HG03025 (cell line): ENCODE results near the gene TLR2.

Experiments used
- ATAC-seq: cut with Tn5 transposase; IDR thresholded peaks from one replicate; pipeline ENCODE4 v1.9.1; 2021; ENCODE audit warnings: mild to moderate bottlenecking, moderate library complexity; ENCODE audit not compliant: unreplicated experiment, low FRiP score

TLR2 gene

DNA sequence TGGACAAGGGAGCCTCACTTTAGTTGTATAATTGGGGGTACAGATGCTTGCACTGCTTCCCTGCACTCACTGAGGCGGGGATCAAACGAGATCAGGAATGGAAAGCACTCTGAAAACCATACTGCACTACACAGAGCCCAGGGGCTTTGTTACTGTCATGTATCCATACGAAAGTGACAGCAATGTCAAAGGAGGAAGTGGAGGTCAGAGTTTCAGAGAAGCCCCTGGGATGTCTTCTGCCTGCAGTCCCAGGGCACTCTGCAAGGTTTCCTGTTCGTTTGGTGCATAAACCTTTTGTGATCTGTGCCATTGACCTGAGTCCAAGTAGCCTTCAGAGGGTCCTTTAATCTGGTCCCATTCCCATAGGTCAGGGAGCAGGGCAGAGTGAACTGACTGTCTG lies 44.6 kb downstream of the TLR2 start:
- no peak for ATAC-seq

DNA sequence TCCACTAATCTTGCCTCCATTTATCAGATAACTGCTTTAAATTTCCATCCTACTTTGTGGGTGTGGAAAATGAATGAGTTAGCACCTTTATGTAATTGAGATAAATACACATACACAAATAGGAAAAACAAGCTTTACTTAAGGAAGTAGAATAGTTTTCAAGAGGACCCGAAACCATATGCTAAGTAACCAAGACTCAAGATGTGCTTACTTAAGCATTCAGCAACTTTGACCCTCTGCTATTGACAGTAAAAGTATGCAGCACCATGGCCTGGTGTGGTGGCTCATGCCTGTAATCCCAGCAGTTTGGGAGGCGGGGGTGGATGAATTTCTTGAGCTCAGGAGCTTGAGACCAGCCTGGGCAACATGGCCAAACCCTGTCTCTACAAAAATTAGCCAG lies 45.8 kb downstream of the TLR2 start:
- no peak for ATAC-seq

DNA sequence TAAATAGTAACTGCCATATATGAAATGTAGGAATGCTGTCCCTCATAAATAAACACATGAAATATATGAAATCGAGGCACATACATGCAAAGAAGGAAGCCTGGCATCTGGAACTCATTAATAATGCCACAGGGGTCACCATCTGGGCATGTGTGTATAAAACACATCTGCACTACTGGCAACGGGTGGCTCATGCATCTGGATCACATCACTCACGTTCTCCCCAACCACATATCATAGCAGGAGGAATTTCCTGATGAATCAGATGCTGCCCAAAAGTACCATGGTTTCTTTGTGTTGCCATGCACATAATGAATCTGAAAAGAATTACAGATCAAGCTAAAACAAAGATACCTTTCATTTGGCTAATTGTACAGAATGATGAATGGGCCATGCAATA lies 47.2 kb downstream of the TLR2 start:
- ATAC-seq = no peak

DNA sequence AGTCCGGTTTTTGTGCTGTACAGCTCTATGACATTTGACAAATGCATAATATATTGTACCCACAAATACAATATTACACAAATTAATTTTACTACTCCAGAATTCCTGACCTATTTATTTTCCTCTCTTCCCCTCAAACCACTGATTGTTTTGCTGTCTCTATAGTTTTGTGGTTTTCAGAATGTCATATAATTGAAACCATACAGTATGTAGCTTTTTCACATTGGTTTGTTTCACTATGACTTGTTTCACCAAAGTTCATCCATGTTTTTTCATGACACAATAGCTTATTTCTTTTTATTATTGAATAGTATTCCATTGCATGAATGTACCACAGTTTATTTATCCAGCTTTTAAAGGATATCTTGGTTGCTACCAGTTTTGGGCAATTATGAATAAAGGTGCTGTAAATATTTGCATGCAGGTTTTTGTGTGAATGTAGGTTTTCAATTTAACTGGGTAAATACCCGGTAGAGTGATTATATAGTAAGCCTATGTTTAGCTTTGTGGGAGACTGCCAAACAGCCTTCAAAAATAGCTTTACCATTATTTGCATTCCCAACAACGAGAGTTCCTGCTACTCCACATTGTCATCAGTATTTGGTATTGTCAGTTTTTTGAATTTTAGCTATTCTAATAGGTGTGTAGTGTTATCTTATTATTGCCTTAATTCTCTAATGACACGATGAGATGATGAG lies 49.8 kb downstream of the TLR2 start:
- no peak for ATAC-seq

DNA sequence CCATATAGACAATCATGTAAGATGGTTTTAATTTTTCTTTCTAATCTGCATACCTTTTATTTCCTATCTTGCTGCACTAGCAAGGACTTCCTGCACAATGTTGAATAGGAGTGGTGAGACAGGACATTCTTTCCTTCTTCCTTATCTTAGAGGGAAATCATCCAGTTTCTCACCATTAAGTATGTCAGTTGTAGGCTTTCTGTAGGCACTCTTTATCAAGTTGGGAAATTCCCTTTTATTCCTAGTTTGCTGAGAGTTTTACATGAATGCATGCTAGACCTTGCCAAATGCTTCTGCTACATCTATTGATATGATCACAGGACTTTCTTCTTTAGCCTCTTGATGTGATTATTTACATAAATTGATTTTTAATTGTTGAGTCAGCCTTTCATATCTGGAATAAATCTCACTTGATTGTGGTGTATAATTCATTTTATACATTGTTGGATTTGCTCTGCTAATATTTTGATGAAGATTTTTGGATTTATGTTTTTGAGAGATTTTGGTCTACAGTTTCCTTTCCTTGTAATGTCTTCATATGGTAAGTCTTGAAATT lies 51.9 kb downstream of the TLR2 start:
- ATAC-seq = no peak

DNA sequence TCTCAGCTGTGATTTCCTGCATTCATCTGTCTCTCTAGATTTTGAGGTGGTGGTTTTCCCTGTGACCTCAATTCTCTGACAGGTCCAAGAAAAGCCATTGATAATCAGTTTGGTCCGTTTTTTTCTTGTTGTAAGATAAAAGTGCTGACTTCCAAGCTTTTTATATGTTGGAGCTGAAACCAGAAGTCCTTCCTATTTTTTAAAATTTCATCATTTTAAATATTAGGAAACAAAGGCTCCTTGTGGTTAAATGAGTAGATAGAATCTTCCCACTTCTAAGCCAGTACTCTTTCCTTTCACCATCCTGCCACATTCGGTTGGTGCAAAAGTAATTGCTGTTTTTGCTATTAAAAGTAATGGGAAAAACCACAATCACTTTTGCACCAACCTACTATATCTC lies 57.5 kb downstream of the TLR2 start:
- no peak for ATAC-seq

DNA sequence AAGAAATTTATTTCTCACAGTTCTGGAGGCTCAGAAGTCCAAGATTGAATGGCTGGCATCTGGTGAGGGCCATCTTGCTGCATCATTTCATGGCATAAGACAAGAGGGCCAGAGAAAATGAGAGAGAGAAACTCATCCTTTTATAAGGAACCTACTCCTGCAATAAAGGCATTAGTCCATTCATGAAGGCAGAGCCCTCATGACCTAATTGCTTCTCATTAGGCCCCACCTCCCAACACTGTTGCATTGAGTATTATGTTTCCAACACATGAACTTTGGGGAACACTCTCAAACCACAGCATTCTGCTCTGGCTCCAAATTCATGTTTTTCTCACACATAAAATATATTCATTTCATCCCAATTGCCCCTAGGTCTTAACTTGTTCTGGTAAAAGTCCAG lies 61.6 kb downstream of the TLR2 start:
- no peak for ATAC-seq

DNA sequence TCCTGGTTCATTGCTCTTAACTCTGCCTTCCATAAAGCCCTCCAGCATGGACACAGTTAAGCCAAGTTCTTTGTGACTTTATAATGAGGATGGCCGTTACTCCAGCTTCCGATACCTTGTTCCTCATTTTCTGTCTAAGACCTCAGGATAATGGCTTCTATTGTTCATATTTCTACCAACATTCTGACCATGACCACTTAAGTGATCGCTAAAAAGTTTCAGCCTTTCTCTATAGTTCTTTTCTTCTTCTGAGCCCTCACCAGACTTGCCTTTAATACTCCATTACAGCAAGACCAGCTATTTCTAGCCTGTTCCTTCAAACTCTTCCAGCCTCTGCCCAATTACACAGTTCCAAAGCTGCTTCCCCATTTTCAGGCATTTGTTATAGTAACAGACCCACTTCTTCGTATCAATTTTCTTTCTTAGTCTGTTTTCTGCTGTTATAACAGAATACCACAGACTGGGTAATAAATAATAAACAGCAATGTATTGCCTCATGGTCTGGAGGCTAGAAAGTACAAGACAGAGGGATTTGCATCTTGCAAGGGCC lies 63.4 kb downstream of the TLR2 start:
- no peak for ATAC-seq

DNA sequence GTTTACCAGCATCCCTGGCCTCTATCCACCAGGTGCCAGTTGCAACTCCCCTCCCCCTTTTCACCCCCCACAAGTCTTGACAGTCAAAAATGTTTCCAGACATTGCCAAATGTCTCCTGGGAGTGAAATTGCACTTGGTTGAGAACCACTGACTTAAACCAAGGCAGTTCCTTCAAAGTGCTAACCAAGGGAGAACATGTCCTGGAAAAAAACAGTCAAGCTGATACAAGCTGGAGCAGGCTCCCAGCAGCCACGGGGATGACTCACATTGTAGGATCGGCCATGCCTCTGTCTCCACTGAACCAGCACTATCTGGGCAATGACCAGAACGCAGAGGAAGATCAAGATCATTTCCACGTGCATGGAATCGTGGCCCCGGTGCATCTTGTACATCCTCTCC lies 64.3 kb downstream of the TLR2 start:
- ATAC-seq = no peak

DNA sequence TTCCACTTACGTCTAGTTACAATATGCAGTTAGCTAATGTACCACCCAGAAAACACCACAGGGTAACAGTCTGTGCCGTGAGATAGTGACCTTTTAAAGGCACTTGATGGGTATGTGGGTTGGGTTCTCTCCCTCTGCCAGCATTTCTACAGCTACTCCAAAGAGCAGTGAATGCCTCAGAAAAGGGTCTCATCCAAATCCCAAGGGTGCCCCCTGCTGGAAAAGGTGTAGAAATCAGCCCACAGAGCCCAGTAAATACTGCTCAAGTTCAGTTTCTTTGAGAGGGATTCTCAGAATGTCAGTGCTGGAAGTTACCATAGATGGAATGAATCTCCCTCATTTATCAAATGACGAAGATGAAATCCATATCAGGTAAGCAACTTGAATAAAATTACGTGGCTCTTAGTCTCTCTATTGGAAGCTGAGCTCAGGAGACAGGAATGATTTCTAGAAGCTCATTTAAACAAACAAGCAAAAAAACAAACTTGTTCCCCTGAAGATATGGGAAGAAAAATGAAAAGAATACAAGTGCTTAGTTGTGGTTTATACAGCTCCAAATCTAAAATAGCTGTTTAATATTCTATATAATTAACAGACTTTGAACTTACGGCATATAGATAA lies 66.2 kb downstream of the TLR2 start:
- no peak for ATAC-seq

DNA sequence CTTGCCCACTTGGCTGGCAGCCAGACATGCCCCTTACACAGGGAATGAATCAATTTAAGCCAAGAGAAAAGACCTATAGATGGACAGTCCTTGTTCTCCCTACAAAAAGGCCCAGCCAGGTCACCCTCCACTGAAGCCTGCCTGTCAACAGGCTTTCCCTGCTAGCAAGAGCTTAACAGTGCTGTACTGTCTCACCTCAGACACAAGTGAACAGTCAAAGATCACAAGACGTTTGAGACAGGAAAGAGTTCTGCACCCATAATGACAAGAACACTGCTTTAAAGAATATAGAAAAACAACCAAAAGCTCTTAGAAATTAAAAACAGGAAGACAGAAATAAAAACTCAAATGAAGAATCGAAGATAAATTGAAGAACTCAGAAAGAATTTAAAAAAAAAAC lies 71.1 kb downstream of the TLR2 start:
- ATAC-seq = no peak
